ENCODE data around the gene DSCAM. TPM values are rescaled to one million over a fixed set of nuclear protein-coding genes. Genes with fewer than 3 reads are reported as not detected.

The DSCAM gene
- total and polyA plus RNA-seq, 10 donors: 0.02 to 2.7 (median 2.0) TPM

- intact Hi-C loops (cut with DNase I; ENCODE audit: low total_unique reads): no loop called here
- peaks cover 0 to 21% (median 0%) of the 10 kb centered on the region in 8 donors for H3K9me3 ChIP-seq
- H3K4me3 ChIP-seq: no peak overlapping the region
- H3K36me3 ChIP-seq: no peaks in the 10 kb centered on the region
- 52 to 75% (median 66%) methylated on average over 2 of the region's 2 CpGs for WGBS, 5 donors
- H3K27me3 ChIP-seq (replicated peaks in 1 of 7): peaks cover 0 to 4% (median 0%) of the 10 kb centered on the region in 7 donors
- TF ChIP-seq POLR2AphosphoS5 (IDR thresholded peaks at IDR 0.05): no peak
- TF ChIP-seq, protein P1, sequence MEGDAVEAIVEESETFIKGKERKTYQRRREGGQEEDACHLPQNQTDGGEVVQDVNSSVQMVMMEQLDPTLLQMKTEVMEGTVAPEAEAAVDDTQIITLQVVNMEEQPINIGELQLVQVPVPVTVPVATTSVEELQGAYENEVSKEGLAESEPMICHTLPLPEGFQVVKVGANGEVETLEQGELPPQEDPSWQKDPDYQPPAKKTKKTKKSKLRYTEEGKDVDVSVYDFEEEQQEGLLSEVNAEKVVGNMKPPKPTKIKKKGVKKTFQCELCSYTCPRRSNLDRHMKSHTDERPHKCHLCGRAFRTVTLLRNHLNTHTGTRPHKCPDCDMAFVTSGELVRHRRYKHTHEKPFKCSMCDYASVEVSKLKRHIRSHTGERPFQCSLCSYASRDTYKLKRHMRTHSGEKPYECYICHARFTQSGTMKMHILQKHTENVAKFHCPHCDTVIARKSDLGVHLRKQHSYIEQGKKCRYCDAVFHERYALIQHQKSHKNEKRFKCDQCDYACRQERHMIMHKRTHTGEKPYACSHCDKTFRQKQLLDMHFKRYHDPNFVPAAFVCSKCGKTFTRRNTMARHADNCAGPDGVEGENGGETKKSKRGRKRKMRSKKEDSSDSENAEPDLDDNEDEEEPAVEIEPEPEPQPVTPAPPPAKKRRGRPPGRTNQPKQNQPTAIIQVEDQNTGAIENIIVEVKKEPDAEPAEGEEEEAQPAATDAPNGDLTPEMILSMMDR (IDR thresholded peaks at IDR 0.05 in 8 of 11, conservative IDR thresholded peaks at IDR 0.05 in 3 of 11): no peak
- no peak for TF ChIP-seq POLR2A (IDR thresholded peaks at IDR 0.05)
- H3K27ac ChIP-seq: no peak overlapping the region
- no peaks in the 10 kb centered on the region for H3K4me1 ChIP-seq
- no peak for DNase-seq
These were observed 87.9 kb downstream of the DSCAM start for GRCh38 chr21:40759061-40759460.

- DNase-seq: no peak
- WGBS, 5 donors: 62 to 82% (median 70%) methylated on average over 3 of the region's 3 CpGs
- H3K9me3 ChIP-seq: peaks cover 0 to 15% (median 0%) of the 10 kb centered on the region in 8 donors
- TF ChIP-seq POLR2A (IDR thresholded peaks at IDR 0.05) (no peak), POLR2AphosphoS5 (IDR thresholded peaks at IDR 0.05) (no peak)
- TF ChIP-seq, protein P1 (IDR thresholded peaks at IDR 0.05 in 8 of 11, conservative IDR thresholded peaks at IDR 0.05 in 3 of 11): no peak
- H3K36me3 ChIP-seq: no peaks in the 10 kb centered on the region
- peaks cover 0 to 4% (median 0%) of the 10 kb centered on the region in 7 donors for H3K27me3 ChIP-seq (replicated peaks in 1 of 7)
- H3K27ac ChIP-seq: no peak overlapping the region
- no peak overlapping the region for H3K4me3 ChIP-seq
- intact Hi-C loops (cut with DNase I; ENCODE audit: low total_unique reads): no loop called here
- no peaks in the 10 kb centered on the region for H3K4me1 ChIP-seq
These were observed 89.6 kb downstream of the DSCAM start for GRCh38 chr21:40757366-40757765.

DNA sequence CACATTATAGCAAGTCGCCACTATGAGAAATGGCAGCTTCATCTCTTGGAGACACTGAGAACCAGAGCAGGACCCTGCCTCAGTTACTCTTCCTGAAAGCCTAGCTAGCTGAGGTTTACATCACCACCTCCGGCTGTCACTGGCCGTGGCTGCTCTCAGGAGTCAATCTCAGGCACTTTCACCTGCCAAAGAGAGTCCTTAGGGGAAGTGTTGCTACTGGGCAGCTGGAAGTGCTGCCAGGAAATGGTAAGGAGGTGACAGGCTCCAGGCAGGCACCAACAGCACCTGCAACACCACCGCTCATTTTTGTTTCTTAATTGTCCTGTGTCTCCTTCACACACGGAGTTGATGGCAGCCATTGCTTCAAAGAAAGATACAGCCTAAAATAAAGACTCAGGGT, 92.5 kb downstream of the DSCAM start:
- H3K27ac ChIP-seq: no peak overlapping the region
- TF ChIP-seq POLR2AphosphoS5 (IDR thresholded peaks at IDR 0.05) (no peak), POLR2A (IDR thresholded peaks at IDR 0.05) (no peak)
- TF ChIP-seq, protein P1 (IDR thresholded peaks at IDR 0.05 in 8 of 11, conservative IDR thresholded peaks at IDR 0.05 in 3 of 11): no peak
- no peaks in the 10 kb centered on the region for H3K4me1 ChIP-seq
- H3K9me3 ChIP-seq: peaks cover 0 to 9% (median 0%) of the 10 kb centered on the region in 8 donors
- intact Hi-C loops (cut with DNase I; ENCODE audit: low total_unique reads): no loop called here
- 32 to 47% (median 44%) methylated on average over 5 of the region's 5 CpGs for WGBS, 5 donors
- no peak for DNase-seq
- H3K27me3 ChIP-seq (replicated peaks in 1 of 7): peaks cover 0 to 4% (median 0%) of the 10 kb centered on the region in 7 donors
- no peak overlapping the region for H3K4me3 ChIP-seq
- no peaks in the 10 kb centered on the region for H3K36me3 ChIP-seq

DNA sequence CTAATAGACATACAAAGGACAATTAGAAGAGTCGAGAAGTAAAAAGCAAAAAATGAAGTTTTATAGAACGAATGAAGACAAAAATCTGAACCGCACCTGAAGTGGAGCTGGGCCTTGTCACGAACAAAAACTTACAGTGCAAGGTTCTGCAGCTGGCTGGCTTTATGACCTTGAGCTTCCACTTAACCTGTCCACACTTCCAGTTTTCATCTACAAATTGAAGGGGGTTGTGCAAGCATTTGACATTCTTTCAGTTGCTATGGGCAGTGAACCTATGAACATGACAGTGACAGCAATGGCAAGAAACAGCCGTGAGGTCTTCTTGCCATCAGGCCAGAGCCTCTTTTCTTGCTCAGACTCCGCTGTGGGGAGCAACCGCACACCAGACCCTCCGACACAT, 93.2 kb downstream of the DSCAM start:
- Histone ChIP-seq H3K27me3 (replicated peaks in 1 of 7) (no peaks in the 10 kb centered on the region), H3K9me3 (peaks cover 0 to 5% (median 0%) of the 10 kb centered on the region in 8 donors), H3K4me1 (no peaks in the 10 kb centered on the region), H3K4me3 (no peak overlapping the region), H3K27ac (no peak overlapping the region), H3K36me3 (no peaks in the 10 kb centered on the region)
- 83 to 93% (median 88%) methylated on average over 8 of the region's 8 CpGs for WGBS, 5 donors
- TF ChIP-seq POLR2AphosphoS5 (IDR thresholded peaks at IDR 0.05) (no peak), POLR2A (IDR thresholded peaks at IDR 0.05) (no peak)
- TF ChIP-seq, protein P1 (IDR thresholded peaks at IDR 0.05 in 8 of 11, conservative IDR thresholded peaks at IDR 0.05 in 3 of 11): no peak
- intact Hi-C loops (cut with DNase I; ENCODE audit: low total_unique reads): no loop called here
- no peak for DNase-seq

Data from spleen (tissue), 11 donors.